ENCODE data around the gene PARD3. TPM values are rescaled to one million over a fixed set of nuclear protein-coding genes. Genes with fewer than 3 reads are reported as not detected.

The PARD3 gene
- total and polyA plus RNA-seq, 10 of the 15 experiments (the other 5 are each of a cell fraction or from before 2014, with no cell fraction given) = 2.6 to 43.1 (median 13.9) TPM

DNA sequence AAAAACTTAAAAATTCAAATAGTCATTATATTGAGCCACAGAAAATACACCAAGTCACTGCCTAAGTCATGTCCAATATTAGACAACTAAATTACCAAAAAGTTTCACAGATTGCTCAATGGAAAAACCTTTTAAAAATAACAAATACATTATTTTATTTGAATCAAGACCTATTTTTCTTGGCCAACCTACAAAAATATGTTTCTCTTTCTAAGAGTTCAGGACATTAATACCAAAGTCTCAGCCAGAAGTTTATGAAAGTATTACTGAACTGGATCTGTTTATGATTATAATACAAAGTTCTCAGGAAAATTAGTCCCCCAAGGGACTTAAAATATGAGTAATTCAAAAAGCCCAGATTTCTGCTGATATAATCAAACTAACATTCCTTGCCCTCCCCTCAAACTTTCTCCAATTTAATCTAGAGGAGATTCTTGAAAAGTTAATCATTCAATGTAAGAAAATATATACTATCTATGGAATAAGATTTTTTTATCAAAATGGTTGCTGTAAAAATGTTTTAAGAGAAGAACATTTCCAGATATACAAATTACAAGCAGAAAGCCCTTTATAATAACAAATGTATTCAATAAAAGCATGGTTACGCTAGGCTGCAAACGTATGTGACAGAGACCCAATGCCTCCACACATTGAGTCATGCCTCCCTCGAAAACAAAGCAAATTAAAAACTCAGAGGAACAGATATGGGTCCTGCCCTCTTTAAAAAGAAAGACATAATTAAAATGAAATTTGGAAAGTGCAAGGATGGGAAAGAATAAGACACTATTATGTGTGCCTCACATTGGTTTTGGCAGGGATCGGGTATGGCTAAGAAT lies 381.6 kb downstream of the PARD3 start:
- Histone ChIP-seq H3K9me3 (replicated peaks; ENCODE audit: control insufficient read depth, insufficient read depth, low read length) (no peaks in the 10 kb centered on the region), H4K20me1 (ENCODE audit: control insufficient read depth, insufficient read depth) (no peaks in the 10 kb centered on the region), H3K4me3 (no peak overlapping the region), H3K27me3 (replicated peaks in 1 of 2; ENCODE audit: control insufficient read depth in 2 of 2, insufficient read depth in 2 of 2, low read length in 1 of 2) (no peaks in the 10 kb centered on the region), H3K36me3 (ENCODE audit: control insufficient read depth in 2 of 2, insufficient read depth in 2 of 2, low read length in 1 of 2) (no peaks in the 10 kb centered on the region), H3K4me2 (ENCODE audit: control insufficient read depth, insufficient read depth) (no peak overlapping the region), H3K9ac (ENCODE audit: control insufficient read depth, insufficient read depth, low read length) (no peak overlapping the region), H3K27ac (ENCODE audit: control insufficient read depth, insufficient read depth) (no peak overlapping the region), H3K79me2 (ENCODE audit: control insufficient read depth, insufficient read depth, low read length) (no peaks in the 10 kb centered on the region), H3K4me1 (ENCODE audit: control insufficient read depth, insufficient read depth, low read length) (no peaks in the 10 kb centered on the region), H2AFZ (ENCODE audit: control insufficient read depth, low read depth, low read length) (no peak overlapping the region)
- ChIA-PET SMC1A (ENCODE audit: uncharacterized antibody, unreplicated experiment) (interaction anchor here (0.6 to 1.6 kb wide), 13 partner anchors 11 to 842 kb away, joined by 3 to 9 read pairs (median 3); no protein-coding TSS in a partner anchor), RAD21 (ENCODE audit: unreplicated experiment) (interaction anchor here (0.7 to 2.1 kb wide), 3 partner anchors 12 to 44 kb away, joined by 3 to 10 read pairs (median 3); no protein-coding TSS in a partner anchor), CTCF (interaction anchor here (1.1 kb wide), 1 partner anchor 292 kb away, joined by 3 read pairs; no protein-coding TSS in a partner anchor), POLR2A (interaction anchor here (0.9 to 1.3 kb wide), 3 partner anchors 10 to 21 kb away, joined by 3 to 5 read pairs (median 4); no protein-coding TSS in a partner anchor)
- intact Hi-C loops (cut with micrococcal nuclease; ENCODE audit: unreplicated experiment) (no loop called here), in situ Hi-C loops (cut with MboI) (no loop called here)
- no peak for TF ChIP-seq IRF4 (IDR thresholded peaks at IDR 0.05; ENCODE audit: low read depth, low read length)
- TF ChIP-seq, protein P1, sequence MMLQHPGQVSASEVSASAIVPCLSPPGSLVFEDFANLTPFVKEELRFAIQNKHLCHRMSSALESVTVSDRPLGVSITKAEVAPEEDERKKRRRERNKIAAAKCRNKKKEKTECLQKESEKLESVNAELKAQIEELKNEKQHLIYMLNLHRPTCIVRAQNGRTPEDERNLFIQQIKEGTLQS (IDR thresholded peaks at IDR 0.05; ENCODE audit: borderline replicate concordance, extremely low read depth, low read depth, low read length) = no peak
- ATAC-seq (no peak), DNase-seq (ENCODE audit: low read depth, low spot score) (no peak), FAIRE-seq (no peak)
- 31% methylated on average over 4 of the region's 4 CpGs for WGBS (ENCODE audit: insufficient coverage, insufficient replicate concordance, low lambda C conversion rate, missing lambda C conversion rate)
- BruUV-seq (replicated peaks) = no TSS peak

DNA sequence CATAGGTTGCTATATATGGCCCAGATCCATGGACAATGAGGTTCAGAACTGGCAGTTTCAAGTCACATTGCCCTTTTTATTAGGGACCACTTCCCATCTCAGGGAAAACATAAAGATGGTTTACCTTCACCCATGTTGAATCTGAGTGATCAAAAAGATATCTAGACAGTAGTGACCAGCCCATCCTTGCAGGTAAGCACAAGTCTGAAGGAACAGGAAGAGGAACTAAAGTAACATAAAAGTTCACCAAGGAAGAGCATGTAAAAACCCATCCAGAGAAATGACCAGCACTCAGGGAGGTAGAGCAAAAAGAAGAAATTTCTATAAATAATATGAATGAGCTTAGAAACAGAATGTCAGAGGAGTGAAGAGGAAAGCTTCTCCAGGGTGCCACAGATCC lies 382.5 kb downstream of the PARD3 start:
- intact Hi-C loops (cut with micrococcal nuclease; ENCODE audit: unreplicated experiment) (no loop called here), in situ Hi-C loops (cut with MboI) (no loop called here)
- H3K4me1 ChIP-seq (ENCODE audit: control insufficient read depth, insufficient read depth, low read length) = no peaks in the 10 kb centered on the region
- CTCF ChIA-PET = no interaction called here
- BruUV-seq (replicated peaks) = no TSS peak
- no peak overlapping the region for H3K4me2 ChIP-seq (ENCODE audit: control insufficient read depth, insufficient read depth)
- no peak overlapping the region for H2AFZ ChIP-seq (ENCODE audit: control insufficient read depth, low read depth, low read length)
- TF ChIP-seq, protein P2, sequence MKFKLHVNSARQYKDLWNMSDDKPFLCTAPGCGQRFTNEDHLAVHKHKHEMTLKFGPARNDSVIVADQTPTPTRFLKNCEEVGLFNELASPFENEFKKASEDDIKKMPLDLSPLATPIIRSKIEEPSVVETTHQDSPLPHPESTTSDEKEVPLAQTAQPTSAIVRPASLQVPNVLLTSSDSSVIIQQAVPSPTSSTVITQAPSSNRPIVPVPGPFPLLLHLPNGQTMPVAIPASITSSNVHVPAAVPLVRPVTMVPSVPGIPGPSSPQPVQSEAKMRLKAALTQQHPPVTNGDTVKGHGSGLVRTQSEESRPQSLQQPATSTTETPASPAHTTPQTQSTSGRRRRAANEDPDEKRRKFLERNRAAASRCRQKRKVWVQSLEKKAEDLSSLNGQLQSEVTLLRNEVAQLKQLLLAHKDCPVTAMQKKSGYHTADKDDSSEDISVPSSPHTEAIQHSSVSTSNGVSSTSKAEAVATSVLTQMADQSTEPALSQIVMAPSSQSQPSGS (IDR thresholded peaks at IDR 0.05; ENCODE audit: low read length) = no peak
- TF ChIP-seq WRNIP1 (IDR thresholded peaks at IDR 0.05; ENCODE audit: borderline replicate concordance, low read depth, low read length) = no peak
- TF ChIP-seq, protein P3, sequence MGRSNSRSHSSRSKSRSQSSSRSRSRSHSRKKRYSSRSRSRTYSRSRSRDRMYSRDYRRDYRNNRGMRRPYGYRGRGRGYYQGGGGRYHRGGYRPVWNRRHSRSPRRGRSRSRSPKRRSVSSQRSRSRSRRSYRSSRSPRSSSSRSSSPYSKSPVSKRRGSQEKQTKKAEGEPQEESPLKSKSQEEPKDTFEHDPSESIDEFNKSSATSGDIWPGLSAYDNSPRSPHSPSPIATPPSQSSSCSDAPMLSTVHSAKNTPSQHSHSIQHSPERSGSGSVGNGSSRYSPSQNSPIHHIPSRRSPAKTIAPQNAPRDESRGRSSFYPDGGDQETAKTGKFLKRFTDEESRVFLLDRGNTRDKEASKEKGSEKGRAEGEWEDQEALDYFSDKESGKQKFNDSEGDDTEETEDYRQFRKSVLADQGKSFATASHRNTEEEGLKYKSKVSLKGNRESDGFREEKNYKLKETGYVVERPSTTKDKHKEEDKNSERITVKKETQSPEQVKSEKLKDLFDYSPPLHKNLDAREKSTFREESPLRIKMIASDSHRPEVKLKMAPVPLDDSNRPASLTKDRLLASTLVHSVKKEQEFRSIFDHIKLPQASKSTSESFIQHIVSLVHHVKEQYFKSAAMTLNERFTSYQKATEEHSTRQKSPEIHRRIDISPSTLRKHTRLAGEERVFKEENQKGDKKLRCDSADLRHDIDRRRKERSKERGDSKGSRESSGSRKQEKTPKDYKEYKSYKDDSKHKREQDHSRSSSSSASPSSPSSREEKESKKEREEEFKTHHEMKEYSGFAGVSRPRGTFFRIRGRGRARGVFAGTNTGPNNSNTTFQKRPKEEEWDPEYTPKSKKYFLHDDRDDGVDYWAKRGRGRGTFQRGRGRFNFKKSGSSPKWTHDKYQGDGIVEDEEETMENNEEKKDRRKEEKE (IDR thresholded peaks at IDR 0.05) = no peak
- no peak for TF ChIP-seq ZBED1 (IDR thresholded peaks at IDR 0.05; ENCODE audit: borderline replicate concordance)
- POLR2A ChIA-PET = interaction anchor here (0.5 to 1.0 kb wide), 2 partner anchors 9 to 294 kb away, joined by 3 read pairs; no protein-coding TSS in a partner anchor
- H3K27me3 ChIP-seq (replicated peaks in 1 of 2; ENCODE audit: control insufficient read depth in 2 of 2, insufficient read depth in 2 of 2, low read length in 1 of 2) = no peaks in the 10 kb centered on the region
- H3K9me3 ChIP-seq (replicated peaks; ENCODE audit: control insufficient read depth, insufficient read depth, low read length) = no peaks in the 10 kb centered on the region
- no peaks in the 10 kb centered on the region for H3K36me3 ChIP-seq (ENCODE audit: control insufficient read depth in 2 of 2, insufficient read depth in 2 of 2, low read length in 1 of 2)
- no peak overlapping the region for H3K9ac ChIP-seq (ENCODE audit: control insufficient read depth, insufficient read depth, low read length)
- H3K27ac ChIP-seq (ENCODE audit: control insufficient read depth, insufficient read depth) = no peak overlapping the region
- no peaks in the 10 kb centered on the region for H3K79me2 ChIP-seq (ENCODE audit: control insufficient read depth, insufficient read depth, low read length)
- H3K4me3 ChIP-seq = no peak overlapping the region
- FAIRE-seq (no peak), DNase-seq (ENCODE audit: low read depth, low spot score) (no peak), ATAC-seq (no peak)
- no peaks in the 10 kb centered on the region for H4K20me1 ChIP-seq (ENCODE audit: control insufficient read depth, insufficient read depth)
- RAD21 ChIA-PET (ENCODE audit: unreplicated experiment) = no interaction called here
- SMC1A ChIA-PET (ENCODE audit: uncharacterized antibody, unreplicated experiment) = interaction anchor here (0.7 to 1.0 kb wide), 2 partner anchors 13 to 20 kb away, joined by 3 to 6 read pairs; no protein-coding TSS in a partner anchor

All from GM12878 (cell line).